Activated gamma-delta T cell (primary cell): ENCODE data around the gene PEX3.
A peak's percentile ranks its signal among the peaks of the same experiment; 100 is the strongest.
"Not testable (repeated sequence)": the region's sequence is repeated elsewhere in the genome, so short reads cannot be mapped to it uniquely, and the experiment has no call there.

ENCODE experiments used
- DNase-seq: peaks from one replicate; lab custom pipeline; 2025; lab: John Stamatoyannopoulos, UW

The PEX3 gene

GRCh38 chr6:143506620-143507019, 56.0 kb downstream of the PEX3 start:
- DNase-seq: no peak

GRCh38 chr6:143507358-143508145, 56.9 kb downstream of the PEX3 start:
- DNase-seq: no peak

- not testable (repeated sequence) for DNase-seq
Observed at GRCh38 chr6:143510326-143510725, 59.7 kb downstream of the PEX3 start.

- peak; percentile 49 for DNase-seq
Observed at GRCh38 chr6:143510991-143511891, 60.6 kb downstream of the PEX3 start, which contains the start of gene FUCA2. Gene FUCA2, minus strand, starts transcription at chr6:143511720. Its CDS starts 86 bp downstream, at chr6:143511634.

- no peak for DNase-seq
Observed at GRCh38 chr6:143513410-143513809, 62.8 kb downstream of the PEX3 start.

- DNase-seq: no peak
Observed at GRCh38 chr6:143515061-143515760, 64.6 kb downstream of the PEX3 start.

- no peak for DNase-seq
Observed at GRCh38 chr6:143515766-143516355, 65.3 kb downstream of the PEX3 start.

- no peak for DNase-seq
Observed at GRCh38 chr6:143516690-143517446, 66.3 kb downstream of the PEX3 start.

GRCh38 chr6:143517447-143517773, 66.8 kb downstream of the PEX3 start:
- no peak for DNase-seq

- DNase-seq: no peak
Observed at GRCh38 chr6:143522039-143522600, 71.5 kb downstream of the PEX3 start.

GRCh38 chr6:143525356-143525755, 74.8 kb downstream of the PEX3 start:
- DNase-seq: no peak

GRCh38 chr6:143527677-143528076, 77.1 kb downstream of the PEX3 start:
- no peak for DNase-seq

GRCh38 chr6:143528164-143528811, 77.7 kb downstream of the PEX3 start:
- no peak for DNase-seq

GRCh38 chr6:143529095-143529494, 78.5 kb downstream of the PEX3 start:
- DNase-seq: no peak

GRCh38 chr6:143531720-143532499, 81.3 kb downstream of the PEX3 start:
- no peak for DNase-seq

GRCh38 chr6:143535189-143535614, 84.6 kb downstream of the PEX3 start:
- DNase-seq: no peak

GRCh38 chr6:143536461-143536865, 85.9 kb downstream of the PEX3 start:
- peak; percentile 33 for DNase-seq

- peak; percentile 37 for DNase-seq
Observed at GRCh38 chr6:143536866-143537691, 86.5 kb downstream of the PEX3 start.

GRCh38 chr6:143538374-143538773, 87.8 kb downstream of the PEX3 start:
- no peak for DNase-seq
